GOT3 (cell line): ENCODE data around the gene IRAK2.

Experiments
- DNase-seq: peaks from one replicate; lab custom pipeline; 2025; ENCODE audit warnings: mixed read lengths; lab: John Stamatoyannopoulos, UW

The IRAK2 gene

GRCh38 chr3:10189557-10190354 lies 25.0 kb downstream of the IRAK2 start:
- DNase-seq: peak; percentile 43

DNA sequence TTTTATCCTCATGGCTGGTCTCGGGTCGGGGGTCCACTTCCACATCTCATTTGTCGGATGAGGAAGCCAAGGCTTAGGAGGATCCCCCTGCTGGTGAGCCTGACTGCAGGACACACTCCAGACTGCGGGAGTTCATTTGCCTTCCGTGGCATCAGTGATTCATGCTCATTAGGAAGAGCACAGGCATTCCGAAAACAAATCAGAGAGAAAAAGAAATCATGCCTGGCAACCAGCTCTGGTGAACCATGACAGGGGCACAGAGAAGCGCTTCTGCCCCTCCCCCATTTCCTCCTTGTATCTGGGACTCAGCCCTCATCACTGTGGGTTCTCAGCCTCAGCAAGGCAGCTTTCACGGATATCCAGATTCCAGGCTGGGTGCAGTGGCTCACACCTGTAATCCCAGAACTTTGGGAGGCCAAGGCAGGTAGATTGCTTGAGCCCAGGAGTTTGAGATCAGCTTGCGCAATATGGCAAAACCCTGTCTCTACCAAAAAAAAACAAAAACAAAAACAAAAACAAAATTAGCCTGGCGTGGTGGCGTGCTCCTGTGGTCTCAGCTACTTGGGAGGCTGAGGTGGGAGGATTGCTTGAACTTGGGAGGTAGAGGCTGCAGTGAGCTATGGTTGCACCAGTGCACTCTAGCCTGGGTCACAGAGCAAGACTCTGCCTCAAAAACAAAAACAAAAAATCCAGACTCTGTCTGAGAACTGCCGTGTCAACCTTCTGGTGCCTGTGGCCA lies 28.4 kb downstream of the IRAK2 start:
- DNase-seq: peak; percentile 31

DNA sequence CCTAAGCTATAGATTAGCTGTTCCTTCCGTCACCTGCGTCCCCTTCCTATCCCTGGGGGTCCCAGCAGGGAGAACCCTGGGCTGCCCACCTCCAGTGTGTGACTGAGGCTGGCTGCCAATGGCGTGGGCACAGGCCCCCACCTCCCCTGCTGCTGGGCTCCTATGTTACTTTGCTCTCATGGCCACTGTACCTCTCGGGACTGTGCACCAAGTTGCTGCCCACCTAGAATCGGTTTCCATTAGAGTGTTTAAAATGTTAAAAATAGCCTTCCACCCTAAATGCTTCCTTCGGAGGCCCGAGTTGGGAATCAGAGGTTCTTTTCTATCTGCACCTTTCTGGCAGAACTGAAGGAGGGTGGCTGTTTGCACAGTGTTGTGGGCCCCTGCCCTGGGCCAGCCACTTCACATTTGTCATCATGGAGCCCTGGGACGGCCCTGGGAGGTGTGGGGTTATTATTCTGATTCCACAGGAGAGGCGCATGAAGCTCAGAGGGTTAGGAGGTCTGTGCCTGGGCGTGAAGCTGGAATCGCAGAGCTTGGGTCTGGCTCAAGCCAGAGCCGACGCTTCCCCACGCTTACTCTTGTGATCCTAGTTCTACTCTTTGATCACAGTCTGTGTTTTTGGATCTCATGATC lies 29.1 kb downstream of the IRAK2 start:
- DNase-seq: no peak

- DNase-seq: no peak
Measured at GRCh38 chr3:10194328-10195071, 29.8 kb downstream of the IRAK2 start.

DNA sequence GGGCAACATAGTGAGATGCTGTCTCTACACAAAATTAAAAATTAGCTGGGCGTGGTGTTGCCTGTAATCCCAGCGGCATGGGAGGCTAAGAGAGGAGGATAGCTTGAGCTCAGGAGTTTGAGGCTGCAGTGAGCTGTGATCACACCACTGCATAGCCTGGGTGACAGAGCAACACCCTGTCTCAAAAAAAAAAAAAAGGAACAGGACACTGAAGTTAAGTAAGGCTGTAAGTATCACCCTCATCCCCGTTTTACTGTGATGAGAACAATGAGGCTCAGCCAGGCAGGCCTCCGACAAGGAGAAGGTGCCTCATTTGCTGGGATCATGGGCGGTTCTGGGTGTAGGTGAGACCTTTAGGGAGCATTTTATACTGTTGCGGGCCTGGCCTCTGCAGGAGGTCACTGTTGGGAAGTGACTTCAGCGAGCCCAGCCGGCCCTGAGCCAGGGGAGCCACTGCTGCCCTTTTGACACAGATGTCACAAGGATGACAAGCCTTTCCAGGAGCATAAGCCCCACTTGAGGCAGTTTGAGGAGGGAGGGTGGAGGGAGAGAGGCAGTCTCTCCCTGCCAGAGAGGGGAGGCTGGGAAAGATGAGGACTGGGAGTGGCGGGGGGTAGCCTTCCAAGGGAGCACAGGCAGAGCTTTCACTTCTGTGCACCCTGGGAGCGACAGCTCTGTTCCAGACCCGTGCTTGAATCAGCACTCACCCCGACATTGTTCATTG lies 30.8 kb downstream of the IRAK2 start:
- DNase-seq: no peak

GRCh38 chr3:10196389-10197052 lies 31.8 kb downstream of the IRAK2 start:
- DNase-seq: peak; percentile 60

DNA sequence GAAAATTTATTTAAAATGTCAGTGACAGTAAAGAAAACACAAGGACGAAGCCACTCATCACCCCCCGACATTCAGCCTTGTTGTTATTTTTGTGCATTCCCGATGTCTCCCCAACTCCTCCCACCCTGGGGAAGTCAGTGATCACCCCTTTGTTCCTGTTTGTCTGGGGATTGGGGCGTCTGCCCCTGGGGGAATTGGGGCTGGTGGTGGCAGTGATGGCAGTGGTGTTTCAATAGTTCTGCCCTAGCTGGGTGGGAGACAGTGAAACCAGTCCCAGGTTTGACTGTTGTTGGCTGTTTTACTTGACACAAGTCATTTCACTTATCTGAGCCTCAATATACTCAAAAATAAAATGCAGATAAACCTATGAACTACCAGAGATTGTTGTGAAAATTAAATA lies 33.5 kb downstream of the IRAK2 start:
- DNase-seq: no peak

- DNase-seq: no peak
Measured at GRCh38 chr3:10198761-10199649, 34.3 kb downstream of the IRAK2 start.

- no peak for DNase-seq
Measured at GRCh38 chr3:10204921-10205320, 40.2 kb downstream of the IRAK2 start.

DNA sequence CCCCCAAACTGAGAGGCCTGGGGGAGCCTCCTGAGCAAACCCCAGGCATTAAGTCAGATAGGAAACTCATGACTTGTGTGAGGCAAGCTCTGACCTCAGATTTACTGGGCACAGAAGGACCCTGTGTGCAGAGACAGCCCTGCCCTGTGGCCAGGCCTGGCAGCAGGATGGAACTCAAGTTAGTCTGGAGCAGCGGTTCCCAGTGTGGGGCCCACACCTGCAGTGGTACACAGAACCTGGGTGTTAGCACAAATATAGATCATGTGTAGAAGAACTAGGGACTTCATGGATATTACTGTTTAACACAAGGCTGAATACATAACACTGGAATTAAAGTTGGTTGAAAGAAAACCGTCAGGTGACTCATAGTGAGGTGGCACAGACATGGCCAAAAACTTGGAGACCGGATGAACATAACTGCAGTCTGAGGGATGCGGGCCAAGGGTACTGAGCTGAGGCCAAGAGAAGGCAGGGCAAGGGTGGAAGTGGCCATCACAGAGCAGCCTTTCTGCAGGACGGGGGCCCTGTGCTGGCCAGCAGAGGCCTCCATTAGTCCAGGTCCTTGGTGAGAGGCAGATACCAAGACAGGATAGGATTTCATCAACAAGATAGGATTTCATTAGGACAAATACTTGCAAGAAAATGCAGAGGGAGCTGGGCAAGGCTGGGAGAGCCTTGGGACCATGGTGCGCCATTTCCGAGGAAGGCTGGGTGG lies 40.9 kb downstream of the IRAK2 start:
- DNase-seq: peak; percentile 53

- DNase-seq: no peak
Measured at GRCh38 chr3:10206166-10206511, 41.4 kb downstream of the IRAK2 start.

DNA sequence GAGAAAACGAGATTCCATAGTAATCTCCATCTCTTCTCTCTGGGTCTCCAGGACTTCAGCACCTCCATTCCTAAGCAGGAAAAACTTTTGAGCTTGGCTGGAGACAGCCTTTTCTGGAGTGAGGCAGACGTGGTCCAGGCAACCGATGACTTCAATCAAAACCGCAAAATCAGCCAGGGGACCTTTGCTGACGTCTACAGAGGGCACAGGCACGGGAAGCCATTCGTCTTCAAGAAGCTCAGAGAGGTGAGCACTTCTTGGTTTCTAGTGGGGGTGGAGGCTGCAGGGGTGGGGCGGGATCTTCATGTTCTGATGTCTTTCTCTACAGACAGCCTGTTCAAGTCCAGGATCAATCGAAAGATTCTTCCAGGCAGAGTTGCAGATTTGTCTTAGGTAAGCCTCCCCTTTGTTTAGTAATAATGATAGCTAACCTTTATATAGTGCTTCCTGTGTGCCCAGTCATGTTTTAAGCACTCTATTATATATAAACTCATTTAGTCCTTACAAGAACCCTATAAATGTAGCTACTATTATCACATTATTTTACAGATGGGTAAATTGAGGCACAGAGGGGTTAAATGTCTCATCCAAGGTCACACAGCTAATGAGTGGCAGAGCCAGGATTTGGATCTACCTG lies 48.6 kb downstream of the IRAK2 start:
- DNase-seq: no peak

DNA sequence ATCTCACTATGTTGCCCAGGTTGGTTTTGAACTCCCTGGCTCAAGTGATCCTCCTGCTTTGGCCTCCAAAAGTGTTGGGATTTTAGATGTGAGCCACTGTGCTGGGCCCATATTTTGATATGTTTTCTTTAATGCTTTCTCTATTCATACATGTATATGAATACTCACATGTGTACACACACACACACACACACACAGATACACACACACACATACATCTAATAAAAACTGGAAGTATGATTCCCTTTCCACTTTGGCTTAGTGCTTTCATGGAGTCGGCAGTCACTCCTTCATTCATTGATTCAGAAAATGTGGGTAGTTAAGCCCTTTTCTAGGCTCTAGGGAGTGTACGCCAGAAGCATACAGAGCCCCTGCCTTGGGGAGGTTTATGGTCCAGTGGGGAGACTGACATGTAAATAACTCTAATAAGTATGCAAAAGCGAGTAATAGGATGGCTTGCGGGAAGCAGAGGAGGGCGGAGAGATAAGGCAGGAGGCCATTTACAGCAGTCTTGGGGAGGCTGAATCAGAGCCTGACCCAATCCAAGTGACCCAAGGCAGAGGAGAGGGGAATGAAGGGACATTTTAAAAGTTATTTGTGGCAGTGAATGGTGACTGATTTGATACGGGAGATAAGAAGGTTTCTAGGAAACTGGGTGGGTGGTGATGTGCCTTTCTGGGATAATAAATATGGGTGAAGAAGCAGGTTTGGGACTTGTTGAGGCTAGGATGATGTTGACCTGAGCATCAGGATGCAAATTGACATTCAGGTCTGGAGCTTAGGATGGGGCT lies 51.1 kb downstream of the IRAK2 start:
- DNase-seq: no peak

DNA sequence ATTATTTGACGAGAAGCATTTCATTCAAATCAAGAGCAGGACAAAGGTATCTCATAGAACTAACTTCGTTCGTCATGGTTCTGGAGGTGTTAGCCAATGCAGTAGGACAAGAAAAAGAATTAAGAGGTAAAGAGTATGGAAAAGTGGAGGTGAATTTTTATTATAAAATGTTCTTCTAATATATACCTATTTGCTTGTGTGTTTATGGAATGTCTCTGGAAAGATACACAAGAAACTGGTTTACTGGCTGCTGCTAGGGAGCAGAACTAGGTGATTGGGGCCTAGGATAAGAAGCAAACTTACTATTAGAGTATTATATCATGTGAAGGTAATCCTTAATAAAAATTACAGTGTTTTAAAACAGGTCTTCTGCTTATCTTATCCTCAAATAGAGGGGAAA lies 52.6 kb downstream of the IRAK2 start:
- DNase-seq: no peak

DNA sequence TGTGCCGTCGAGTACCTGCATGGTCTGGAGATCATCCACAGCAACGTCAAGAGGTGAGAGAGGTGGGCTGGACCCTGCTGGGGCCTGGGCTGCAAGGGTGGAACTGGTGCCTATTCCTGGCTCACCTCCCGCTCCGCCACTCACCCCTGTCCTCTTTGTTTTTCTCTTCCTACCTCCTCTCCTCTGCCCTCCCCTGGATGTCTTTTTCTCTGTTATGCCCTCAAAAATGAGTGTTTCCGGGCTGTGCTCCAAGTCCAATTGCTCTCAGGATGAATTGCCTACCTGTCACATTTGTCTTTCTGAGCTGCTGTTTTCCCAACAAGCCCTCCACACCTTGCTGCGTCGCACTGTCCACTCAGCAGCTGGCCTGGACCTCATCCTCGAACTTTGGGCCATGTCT lies 55.0 kb downstream of the IRAK2 start:
- DNase-seq: no peak

DNA sequence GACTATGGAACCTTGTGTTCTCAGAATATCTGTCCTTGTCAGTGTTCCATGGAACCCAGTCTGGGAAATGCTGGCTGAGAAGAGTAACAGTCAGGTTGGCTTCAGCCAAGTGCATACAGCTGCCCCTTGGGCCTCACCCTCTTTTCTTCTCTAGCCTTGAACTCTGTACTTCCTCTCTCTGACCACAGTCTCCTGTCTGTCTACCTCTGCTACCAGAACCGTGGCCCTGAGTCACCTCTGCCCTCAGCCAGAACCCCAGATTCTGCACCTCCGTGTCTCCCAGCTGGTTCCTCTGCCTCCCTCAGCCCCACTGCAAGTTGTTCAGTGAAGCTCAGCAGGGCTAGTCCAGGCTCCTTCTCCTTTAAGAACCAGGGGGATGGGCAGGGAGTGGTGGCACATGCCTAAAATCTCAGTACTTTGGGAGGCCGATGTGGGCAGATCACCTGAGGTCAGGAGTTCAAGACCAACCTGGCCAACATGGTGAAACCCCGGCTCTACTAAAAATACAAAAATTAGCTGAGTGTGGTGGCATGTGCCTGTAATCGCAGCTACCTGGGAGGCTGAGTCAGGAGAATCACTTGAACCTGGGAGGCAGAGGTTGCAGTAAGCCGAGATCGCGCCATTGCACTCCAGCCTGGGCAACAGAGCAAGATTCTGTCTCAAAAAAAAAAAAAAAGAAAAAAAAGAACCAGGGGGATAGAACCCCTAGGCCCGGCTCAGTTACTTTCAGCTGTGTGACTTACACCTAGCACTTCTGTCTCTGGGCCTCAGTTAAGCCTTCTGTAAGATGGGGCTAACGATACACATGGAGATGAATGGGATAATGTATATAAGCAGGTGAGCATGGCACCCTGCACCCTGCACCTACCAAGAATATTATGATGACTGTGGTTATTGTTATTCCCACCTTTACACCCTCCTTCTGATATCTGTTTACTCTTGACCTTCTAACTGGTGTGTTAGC lies 59.2 kb downstream of the IRAK2 start:
- DNase-seq: no peak
